ENCODE data around the gene LRRIQ4.

Gene LRRIQ4

DNA sequence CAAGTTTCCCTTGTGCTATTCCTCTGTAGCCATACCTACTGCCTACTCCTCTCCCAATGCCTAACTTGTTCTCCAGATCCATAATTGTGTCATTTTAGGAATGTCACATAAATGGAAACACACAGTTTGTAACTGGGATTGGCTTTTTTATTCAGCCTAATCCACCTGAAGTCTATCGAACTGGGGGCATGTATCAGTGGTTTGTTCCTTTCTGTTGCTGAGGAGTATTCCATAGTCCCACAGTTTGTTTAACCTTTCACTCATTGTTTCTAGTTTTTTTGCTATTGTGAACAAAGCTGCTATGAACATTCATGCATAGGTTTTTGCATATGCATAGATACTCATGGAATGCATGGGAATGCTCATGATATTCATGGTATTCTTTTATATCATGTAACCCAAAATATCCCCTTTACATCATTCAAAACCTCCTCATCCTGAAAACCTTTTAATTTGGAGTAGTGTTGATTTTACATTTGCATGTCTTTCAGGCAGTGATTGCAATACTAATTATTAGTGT, 25.9 kb downstream of the LRRIQ4 start:
- no peak overlapping the region for H3K4me2 ChIP-seq (ENCODE audit: insufficient read depth, low read length)
- no peaks in the 10 kb centered on the region for H3K79me2 ChIP-seq (ENCODE audit: insufficient read depth, low read length)
- H4K20me1 ChIP-seq (ENCODE audit: insufficient read depth, low read length) = no peaks in the 10 kb centered on the region
- no peak overlapping the region for H3K27ac ChIP-seq (ENCODE audit: low read length)
- DNase-seq (no peak), ATAC-seq (ENCODE audit: insufficient read depth, low read depth) (no peak)
- no peaks in the 10 kb centered on the region for H3K9me3 ChIP-seq (ENCODE audit: insufficient read depth, low read length, severe bottlenecking)
- no peaks in the 10 kb centered on the region for H3K36me3 ChIP-seq (ENCODE audit: insufficient read depth, low read length)
- no peak overlapping the region for H3K9ac ChIP-seq (ENCODE audit: low read depth, low read length)
- peaks cover 12% of the 10 kb centered on the region for H3K27me3 ChIP-seq (ENCODE audit: insufficient read depth, low read length, poor library complexity)
- no peaks in the 10 kb centered on the region for H3K4me1 ChIP-seq (ENCODE audit: insufficient read depth, low read length)
- H3K4me3 ChIP-seq (ENCODE audit: low read depth in 1 of 2, low read length in 2 of 2) = no peak overlapping the region
- TF ChIP-seq, protein P1, sequence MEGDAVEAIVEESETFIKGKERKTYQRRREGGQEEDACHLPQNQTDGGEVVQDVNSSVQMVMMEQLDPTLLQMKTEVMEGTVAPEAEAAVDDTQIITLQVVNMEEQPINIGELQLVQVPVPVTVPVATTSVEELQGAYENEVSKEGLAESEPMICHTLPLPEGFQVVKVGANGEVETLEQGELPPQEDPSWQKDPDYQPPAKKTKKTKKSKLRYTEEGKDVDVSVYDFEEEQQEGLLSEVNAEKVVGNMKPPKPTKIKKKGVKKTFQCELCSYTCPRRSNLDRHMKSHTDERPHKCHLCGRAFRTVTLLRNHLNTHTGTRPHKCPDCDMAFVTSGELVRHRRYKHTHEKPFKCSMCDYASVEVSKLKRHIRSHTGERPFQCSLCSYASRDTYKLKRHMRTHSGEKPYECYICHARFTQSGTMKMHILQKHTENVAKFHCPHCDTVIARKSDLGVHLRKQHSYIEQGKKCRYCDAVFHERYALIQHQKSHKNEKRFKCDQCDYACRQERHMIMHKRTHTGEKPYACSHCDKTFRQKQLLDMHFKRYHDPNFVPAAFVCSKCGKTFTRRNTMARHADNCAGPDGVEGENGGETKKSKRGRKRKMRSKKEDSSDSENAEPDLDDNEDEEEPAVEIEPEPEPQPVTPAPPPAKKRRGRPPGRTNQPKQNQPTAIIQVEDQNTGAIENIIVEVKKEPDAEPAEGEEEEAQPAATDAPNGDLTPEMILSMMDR (IDR thresholded peaks at IDR 0.05; ENCODE audit: borderline replicate concordance, extremely low read depth, low read length, poor library complexity, severe bottlenecking) = no peak
- TF ChIP-seq EZH2 (IDR thresholded peaks at IDR 0.05; ENCODE audit: borderline replicate concordance, low read depth, low read length, severe bottlenecking) = no peak
- H2AFZ ChIP-seq (ENCODE audit: low read depth, low read length) = no peak overlapping the region

DNA sequence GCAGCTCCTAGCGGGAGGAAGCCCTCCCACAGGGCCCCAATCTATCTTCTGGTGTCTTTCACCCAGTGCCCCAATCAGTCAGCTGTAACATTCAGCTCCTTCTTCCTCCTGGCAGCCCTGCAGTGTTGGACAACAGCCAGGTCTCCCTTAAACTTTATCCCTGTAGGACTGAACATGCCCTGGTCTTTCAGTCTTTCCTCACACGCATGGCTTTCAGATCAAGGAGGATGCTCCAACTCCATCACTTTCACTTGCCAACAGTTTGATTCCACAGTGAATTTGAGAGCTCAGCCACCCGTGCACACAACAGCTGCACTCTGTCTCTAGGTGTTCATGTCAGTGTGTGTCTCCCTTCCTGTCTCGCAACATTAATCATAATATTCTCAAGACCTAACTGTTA, 28.5 kb downstream of the LRRIQ4 start:
- Histone ChIP-seq H3K36me3 (ENCODE audit: insufficient read depth, low read length) (no peaks in the 10 kb centered on the region), H3K4me3 (ENCODE audit: low read depth in 1 of 2, low read length in 2 of 2) (no peak overlapping the region)
- no peak for ATAC-seq (ENCODE audit: insufficient read depth, low read depth)

DNA sequence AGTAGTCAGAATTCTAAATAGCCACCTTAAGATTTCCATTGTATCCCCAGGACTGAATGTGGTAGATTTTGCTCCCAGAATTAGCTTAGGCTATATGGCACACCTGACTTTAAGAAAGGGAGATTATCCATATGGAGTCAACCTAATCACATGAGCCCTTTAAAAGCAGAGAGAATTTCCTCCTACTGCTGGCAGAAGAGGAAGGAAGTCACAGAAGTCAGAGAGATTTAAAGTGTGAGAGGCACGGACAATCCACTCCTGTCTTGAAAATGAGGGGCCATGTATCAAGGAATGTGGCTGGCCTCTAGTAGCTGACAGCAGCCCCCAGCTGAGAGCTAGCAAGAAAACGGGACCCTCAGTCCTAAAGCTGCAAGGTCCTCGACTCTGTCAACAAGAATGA, 30.3 kb downstream of the LRRIQ4 start:
- no peaks in the 10 kb centered on the region for H3K4me1 ChIP-seq (ENCODE audit: insufficient read depth, low read length)
- H2AFZ ChIP-seq (ENCODE audit: low read depth, low read length) = no peak overlapping the region
- no peaks in the 10 kb centered on the region for H3K79me2 ChIP-seq (ENCODE audit: insufficient read depth, low read length)
- peaks cover 8% of the 10 kb centered on the region for H3K27me3 ChIP-seq (ENCODE audit: insufficient read depth, low read length, poor library complexity)
- DNase-seq (no peak), ATAC-seq (ENCODE audit: insufficient read depth, low read depth) (no peak)
- no peak for TF ChIP-seq EZH2 (IDR thresholded peaks at IDR 0.05; ENCODE audit: borderline replicate concordance, low read depth, low read length, severe bottlenecking)
- TF ChIP-seq, protein P1 (IDR thresholded peaks at IDR 0.05; ENCODE audit: borderline replicate concordance, extremely low read depth, low read length, poor library complexity, severe bottlenecking) = no peak
- no peak overlapping the region for H3K27ac ChIP-seq (ENCODE audit: low read length)
- H3K9me3 ChIP-seq (ENCODE audit: insufficient read depth, low read length, severe bottlenecking) = no peaks in the 10 kb centered on the region
- no peak overlapping the region for H3K4me2 ChIP-seq (ENCODE audit: insufficient read depth, low read length)
- H3K4me3 ChIP-seq (ENCODE audit: low read depth in 1 of 2, low read length in 2 of 2) = no peak overlapping the region
- H4K20me1 ChIP-seq (ENCODE audit: insufficient read depth, low read length) = no peaks in the 10 kb centered on the region
- no peak overlapping the region for H3K9ac ChIP-seq (ENCODE audit: low read depth, low read length)
- H3K36me3 ChIP-seq (ENCODE audit: insufficient read depth, low read length) = no peaks in the 10 kb centered on the region

More for the DNA sequence above, 28.5 kb downstream of the LRRIQ4 start:
- no peak overlapping the region for H3K9ac ChIP-seq (ENCODE audit: low read depth, low read length)
- H3K4me1 ChIP-seq (ENCODE audit: insufficient read depth, low read length) = no peaks in the 10 kb centered on the region
- DNase-seq = no peak
- no peaks in the 10 kb centered on the region for H4K20me1 ChIP-seq (ENCODE audit: insufficient read depth, low read length)
- no peaks in the 10 kb centered on the region for H3K79me2 ChIP-seq (ENCODE audit: insufficient read depth, low read length)
- TF ChIP-seq, protein P1 (IDR thresholded peaks at IDR 0.05; ENCODE audit: borderline replicate concordance, extremely low read depth, low read length, poor library complexity, severe bottlenecking) = no peak
- no peak for TF ChIP-seq EZH2 (IDR thresholded peaks at IDR 0.05; ENCODE audit: borderline replicate concordance, low read depth, low read length, severe bottlenecking)
- H3K27ac ChIP-seq (ENCODE audit: low read length) = no peak overlapping the region
- H3K27me3 ChIP-seq (ENCODE audit: insufficient read depth, low read length, poor library complexity) = peaks cover 7% of the 10 kb centered on the region
- H3K4me2 ChIP-seq (ENCODE audit: insufficient read depth, low read length) = no peak overlapping the region
- H3K9me3 ChIP-seq (ENCODE audit: insufficient read depth, low read length, severe bottlenecking) = no peaks in the 10 kb centered on the region
- H2AFZ ChIP-seq (ENCODE audit: low read depth, low read length) = no peak overlapping the region

Measured in DND-41 (cell line).